HL-60/S4 treated with retinoic acid at 250 ng/mL for 4 days and 3 days (cell line): Measurements from ENCODE around the gene SYTL3.
"Not testable (repeated sequence)": the region's sequence is repeated elsewhere in the genome, so short reads cannot be mapped to it uniquely, and the experiment has no call there.

ENCODE experiments used
- in situ Hi-C: fragments of 300-500 bp; cut with MboI; formaldehyde crosslinking; loops from 2 replicates; pipeline ENCODE4 v1.7.0; 2022; ENCODE audit warnings: low sequenced_read_pairs

SYTL3 gene

GRCh38 chr6:158661156-158661685 lies 11.4 kb downstream of the SYTL3 start:
- in situ Hi-C loops = no loop called here

- in situ Hi-C loops = no loop called here
Measured at GRCh38 chr6:158662607-158662953, 12.7 kb downstream of the SYTL3 start.

- in situ Hi-C loops = no loop called here
Measured at GRCh38 chr6:158662954-158663624, 13.2 kb downstream of the SYTL3 start.

GRCh38 chr6:158663625-158664165 lies 13.8 kb downstream of the SYTL3 start:
- in situ Hi-C loops = no loop called here

- in situ Hi-C loops = no loop called here
Measured at GRCh38 chr6:158665332-158665731, 15.5 kb downstream of the SYTL3 start.

GRCh38 chr6:158666628-158667359 lies 16.9 kb downstream of the SYTL3 start:
- in situ Hi-C loops = no loop called here

- in situ Hi-C loops = no loop called here
Measured at GRCh38 chr6:158667360-158667981, 17.6 kb downstream of the SYTL3 start.

GRCh38 chr6:158668707-158669103 lies 18.9 kb downstream of the SYTL3 start:
- in situ Hi-C loops = no loop called here

GRCh38 chr6:158669145-158670035 lies 19.5 kb downstream of the SYTL3 start:
- in situ Hi-C loops = no loop called here

- in situ Hi-C loops = not testable (repeated sequence)
Measured at GRCh38 chr6:158672119-158672518, 22.3 kb downstream of the SYTL3 start.

GRCh38 chr6:158672726-158673125 lies 22.9 kb downstream of the SYTL3 start:
- in situ Hi-C loops = no loop called here

- in situ Hi-C loops = no loop called here
Measured at GRCh38 chr6:158674342-158675131, 24.7 kb downstream of the SYTL3 start.

GRCh38 chr6:158677094-158677493 lies 27.2 kb downstream of the SYTL3 start:
- in situ Hi-C loops = not testable (repeated sequence)

- in situ Hi-C loops = no loop called here
Measured at GRCh38 chr6:158677906-158678578, 28.2 kb downstream of the SYTL3 start.

GRCh38 chr6:158680015-158680414 lies 30.2 kb downstream of the SYTL3 start:
- in situ Hi-C loops = no loop called here

- in situ Hi-C loops = no loop called here
Measured at GRCh38 chr6:158680481-158680880, 30.6 kb downstream of the SYTL3 start.

- in situ Hi-C loops = no loop called here
Measured at GRCh38 chr6:158684311-158684710, 34.5 kb downstream of the SYTL3 start.

- in situ Hi-C loops = no loop called here
Measured at GRCh38 chr6:158684745-158685324, 35.0 kb downstream of the SYTL3 start.

- in situ Hi-C loops = no loop called here
Measured at GRCh38 chr6:158686311-158686710, 36.5 kb downstream of the SYTL3 start.
